HUES64 (cell line): ENCODE results near the gene ADARB2.

Source experiments
- H3K27ac ChIP-seq: 2 replicates; pipeline ENCODE4 v1.7.0; 2013; ENCODE audit warnings: low read depth, low read length, inconsistent platforms
- H3K27me3 ChIP-seq: 2 replicates; pipeline ENCODE4 v1.6.1; 2013; ENCODE audit warnings: mild to moderate bottlenecking, low read length; ENCODE audit not compliant: insufficient read depth
- H3K36me3 ChIP-seq: 2 replicates; pipeline ENCODE4 v1.6.1; 2013; ENCODE audit warnings: mild to moderate bottlenecking, low read length; ENCODE audit not compliant: insufficient read depth
- H3K4me1 ChIP-seq: 2 replicates; pipeline ENCODE4 v1.6.1; 2013; ENCODE audit warnings: mild to moderate bottlenecking, low read length, moderate library complexity; ENCODE audit not compliant: insufficient read depth
- H3K4me3 ChIP-seq: 2 replicates; pipeline ENCODE4 v1.5.1; 2013; ENCODE audit warnings: mild to moderate bottlenecking, low read length, moderate library complexity
- H3K9ac ChIP-seq: 2 replicates; pipeline ENCODE4 v1.6.1; 2013; ENCODE audit warnings: mild to moderate bottlenecking, low read depth, low read length
- H3K9me3 ChIP-seq: 2 replicates; pipeline ENCODE4 v1.6.1; 2013; ENCODE audit warnings: low read depth, low read length; ENCODE audit not compliant: insufficient read depth
- WGBS: fragments of 150-250, 120-280 bp; methylation state at CpG from one replicate; pipeline ENCODE4 v1.1.7; 2013; ENCODE audit warnings: missing lambda C conversion rate; 5-methylcytosine and 5-hydroxymethylcytosine counted together

The ADARB2 gene

DNA sequence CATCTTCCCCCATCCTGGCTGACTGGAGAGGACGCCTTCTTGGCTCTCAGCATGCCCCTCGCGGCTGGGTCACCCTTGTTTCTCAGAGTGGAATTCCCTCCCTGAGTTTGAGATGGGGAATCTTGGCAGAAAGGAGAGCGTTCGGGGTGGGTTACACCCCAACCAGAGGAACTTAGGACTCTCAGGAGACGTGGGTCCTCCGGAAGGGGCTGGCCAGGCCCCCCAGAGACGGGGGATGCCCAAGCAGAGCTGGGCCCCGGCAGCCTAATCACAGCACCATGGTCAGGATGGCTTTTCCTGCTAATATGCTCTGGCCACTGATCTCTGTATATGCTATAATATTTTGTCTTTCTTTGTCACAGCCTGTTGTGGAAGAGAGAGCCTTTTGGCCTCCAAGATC, 466.8 kb downstream of the ADARB2 start:
- H3K36me3 ChIP-seq: no peaks in the 10 kb centered on the region
- no peak overlapping the region for H3K4me3 ChIP-seq
- no peak overlapping the region for H3K27ac ChIP-seq
- 89% methylated on average over 9 of the region's 9 CpGs for WGBS
- H3K9ac ChIP-seq: no peak overlapping the region
- H3K4me1 ChIP-seq: no peaks in the 10 kb centered on the region
- no peaks in the 10 kb centered on the region for H3K27me3 ChIP-seq
- H3K9me3 ChIP-seq: no peaks in the 10 kb centered on the region

DNA sequence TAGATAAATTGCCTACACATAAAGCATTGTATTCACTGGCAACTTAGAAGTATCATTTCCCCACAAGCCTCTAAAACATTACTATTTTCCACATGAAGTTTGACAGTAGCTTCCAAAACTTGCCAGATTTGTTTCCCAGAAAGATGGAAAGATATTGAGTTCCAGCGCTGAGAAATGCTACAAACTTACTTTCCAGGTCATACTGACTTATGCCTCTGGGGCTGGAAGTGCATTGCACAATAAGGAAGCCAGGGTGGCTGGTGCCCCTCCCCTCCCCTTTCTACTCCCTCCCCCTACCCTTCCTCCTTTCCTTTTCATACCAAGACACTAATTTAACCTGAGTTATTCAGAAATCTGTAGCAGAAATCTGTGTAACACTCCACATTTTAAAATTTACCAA, 468.5 kb downstream of the ADARB2 start:
- Histone ChIP-seq H3K4me1 (no peaks in the 10 kb centered on the region), H3K9me3 (no peaks in the 10 kb centered on the region), H3K9ac (no peak overlapping the region), H3K27ac (no peak overlapping the region), H3K27me3 (no peaks in the 10 kb centered on the region), H3K36me3 (no peaks in the 10 kb centered on the region), H3K4me3 (no peak overlapping the region)
- 55% methylated on average over 1 of the region's 1 CpG for WGBS

DNA sequence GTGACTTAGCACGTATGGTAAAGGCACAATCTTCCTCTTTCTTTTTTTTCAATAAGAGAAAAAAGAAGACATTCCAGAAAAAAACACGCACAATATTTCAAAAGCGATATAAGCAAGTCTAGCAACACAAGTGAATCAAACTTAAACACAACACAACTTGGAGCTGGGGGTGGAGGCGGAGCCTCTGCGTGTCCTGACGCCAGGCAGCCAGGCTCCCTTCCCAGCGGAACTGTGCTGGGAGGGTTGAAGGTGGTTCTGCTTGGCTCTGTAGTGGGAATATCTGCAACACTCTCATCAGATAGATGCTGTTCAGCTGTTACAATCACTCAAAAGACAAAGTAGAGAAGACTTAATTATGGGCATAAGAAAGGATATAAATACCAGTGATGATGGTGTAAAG, 469.8 kb downstream of the ADARB2 start:
- no peak overlapping the region for H3K27ac ChIP-seq
- H3K27me3 ChIP-seq: no peaks in the 10 kb centered on the region
- H3K9me3 ChIP-seq: no peaks in the 10 kb centered on the region
- no peak overlapping the region for H3K4me3 ChIP-seq
- 95% methylated on average over 4 of the region's 7 CpGs for WGBS
- H3K9ac ChIP-seq: no peak overlapping the region
- H3K36me3 ChIP-seq: no peaks in the 10 kb centered on the region
- no peaks in the 10 kb centered on the region for H3K4me1 ChIP-seq

DNA sequence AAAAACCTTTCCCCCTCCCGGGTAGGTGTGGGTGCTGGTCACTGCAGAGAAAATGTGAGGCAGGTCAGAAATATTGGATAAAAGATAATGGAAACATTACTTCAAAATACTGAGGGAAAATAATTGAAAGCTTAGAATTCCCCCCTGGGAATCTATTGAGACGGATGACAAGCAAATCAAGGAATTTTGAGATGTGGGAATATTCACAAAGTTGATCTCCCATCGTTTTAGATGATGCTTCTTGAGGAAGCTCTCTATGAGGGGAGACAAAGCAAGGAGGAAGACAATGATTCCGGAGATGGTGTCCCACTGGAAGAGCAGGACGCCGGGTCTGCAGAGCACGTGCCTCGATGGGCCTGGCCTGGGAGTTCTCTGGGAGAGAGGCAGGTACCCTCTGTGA, 470.2 kb downstream of the ADARB2 start:
- Histone ChIP-seq H3K9ac (no peak overlapping the region), H3K36me3 (no peaks in the 10 kb centered on the region)
- 90% methylated on average over 7 of the region's 8 CpGs for WGBS

DNA sequence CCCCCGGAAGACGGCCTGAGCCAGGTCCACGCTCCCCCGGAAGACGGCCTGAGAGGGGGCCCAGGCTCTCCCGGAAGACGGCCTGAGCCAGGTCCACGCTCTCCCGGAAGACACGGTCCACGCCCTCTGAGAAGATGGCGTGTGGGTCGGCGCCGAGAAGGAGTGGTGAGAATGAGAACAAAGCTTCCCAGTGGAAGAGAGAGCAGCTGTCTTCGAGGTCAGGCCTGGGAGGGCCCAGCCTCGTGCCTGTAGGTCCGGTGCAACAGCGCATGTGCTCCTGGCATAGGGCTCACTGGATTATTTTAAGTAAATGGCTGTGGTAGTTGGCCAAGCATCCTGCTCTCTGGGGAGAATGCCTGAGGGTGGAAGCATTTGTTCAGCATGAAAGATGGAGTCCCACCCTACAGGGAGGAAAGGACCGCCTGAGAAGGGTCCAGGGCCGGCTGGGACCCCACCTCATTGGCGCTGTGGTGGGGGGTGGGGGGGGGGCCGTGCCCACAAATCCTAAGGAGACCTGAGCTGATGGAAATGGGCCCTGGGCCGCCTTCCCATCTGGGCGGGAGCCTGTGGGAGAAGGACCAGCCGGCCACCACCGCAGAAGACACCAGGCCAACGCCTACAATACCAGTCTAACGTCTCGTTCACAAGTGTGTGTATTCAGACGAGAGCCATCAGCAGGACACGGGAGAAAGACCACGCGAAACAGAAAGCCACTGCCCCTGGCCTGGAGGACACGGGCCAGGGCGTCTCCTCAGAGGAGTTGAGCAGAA, 471.1 kb downstream of the ADARB2 start:
- no peaks in the 10 kb centered on the region for H3K27me3 ChIP-seq
- no peaks in the 10 kb centered on the region for H3K4me1 ChIP-seq
- H3K4me3 ChIP-seq: no peak overlapping the region
- no peak overlapping the region for H3K27ac ChIP-seq
- no peaks in the 10 kb centered on the region for H3K36me3 ChIP-seq
- WGBS: 94% methylated on average over 36 of the region's 36 CpGs
- H3K9ac ChIP-seq: no peak overlapping the region
- H3K9me3 ChIP-seq: no peaks in the 10 kb centered on the region

More for the DNA sequence above, 470.2 kb downstream of the ADARB2 start:
- no peaks in the 10 kb centered on the region for H3K27me3 ChIP-seq
- no peaks in the 10 kb centered on the region for H3K9me3 ChIP-seq
- no peak overlapping the region for H3K27ac ChIP-seq
- no peaks in the 10 kb centered on the region for H3K4me1 ChIP-seq
- H3K4me3 ChIP-seq: no peak overlapping the region

DNA sequence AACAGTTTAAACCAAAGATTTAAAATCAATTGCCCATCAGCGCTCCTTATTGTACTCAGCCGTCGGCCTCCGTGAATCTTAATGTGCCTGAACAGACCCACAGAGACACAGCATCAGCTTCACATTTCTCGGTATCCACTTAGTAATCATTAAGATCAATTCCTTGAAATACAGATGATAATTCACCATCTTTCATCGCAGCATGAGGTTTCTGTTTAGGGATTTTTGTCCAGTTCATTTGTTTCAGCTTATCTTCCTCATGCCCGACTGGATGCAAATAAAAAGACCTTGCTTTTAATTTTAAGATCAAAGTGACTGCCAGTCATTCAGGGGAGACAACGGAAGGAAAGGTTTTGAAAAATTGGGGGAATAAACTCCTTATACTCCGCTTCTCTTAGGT, 473.3 kb downstream of the ADARB2 start:
- 92% methylated on average over 9 of the region's 9 CpGs for WGBS
- H3K4me3 ChIP-seq: no peak overlapping the region
- no peaks in the 10 kb centered on the region for H3K4me1 ChIP-seq
- H3K27ac ChIP-seq: no peak overlapping the region
- H3K27me3 ChIP-seq: no peaks in the 10 kb centered on the region
- no peak overlapping the region for H3K9ac ChIP-seq
- H3K9me3 ChIP-seq: no peaks in the 10 kb centered on the region
- H3K36me3 ChIP-seq: no peaks in the 10 kb centered on the region

DNA sequence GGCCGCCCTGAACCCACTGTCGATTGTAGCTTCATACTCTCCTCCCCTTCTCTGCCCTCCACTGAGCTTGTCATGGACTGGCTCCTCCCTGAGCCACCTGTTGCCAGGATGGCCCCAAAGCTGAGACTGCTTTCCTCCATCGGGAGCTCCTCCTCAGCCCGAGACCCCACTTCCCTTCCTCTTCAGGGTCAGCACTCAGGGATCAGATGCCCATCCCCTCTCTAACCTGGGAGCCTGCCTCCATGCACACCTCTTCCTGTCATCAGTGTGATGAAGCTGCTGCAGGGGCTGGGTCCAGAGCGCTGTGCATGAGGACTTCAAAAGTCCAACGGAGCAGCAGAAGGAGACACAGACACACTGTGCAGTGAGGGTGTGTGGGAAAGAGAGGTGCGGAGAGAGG, 480.1 kb downstream of the ADARB2 start:
- 92% methylated on average over 7 of the region's 7 CpGs for WGBS
- Histone ChIP-seq H3K27me3 (no peaks in the 10 kb centered on the region), H3K4me1 (0 out of 2 replicates have a peak, but pooled peaks cover 6% of the 10 kb centered on the region), H3K4me3 (no peak overlapping the region), H3K9ac (no peak overlapping the region), H3K9me3 (no peaks in the 10 kb centered on the region), H3K36me3 (no peaks in the 10 kb centered on the region), H3K27ac (no peak overlapping the region)

DNA sequence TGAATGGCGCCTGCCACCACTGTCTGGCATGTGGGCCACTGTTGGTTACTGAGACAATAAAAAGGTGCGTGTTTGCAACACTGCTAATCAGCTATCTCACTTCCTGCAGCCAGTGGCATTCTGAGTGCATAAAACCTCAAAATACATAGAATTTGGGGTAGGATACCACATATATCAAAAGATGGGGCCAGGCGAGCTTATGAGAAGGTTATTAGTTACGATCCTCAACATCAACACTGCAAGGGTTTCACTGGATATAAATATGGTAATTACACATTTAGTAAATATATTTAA, 480.9 kb downstream of the ADARB2 start:
- Histone ChIP-seq H3K4me3 (no peak overlapping the region), H3K27ac (no peak overlapping the region), H3K9ac (no peak overlapping the region), H3K27me3 (no peaks in the 10 kb centered on the region), H3K4me1 (0 out of 2 replicates have a peak, but pooled peaks cover 6% of the 10 kb centered on the region), H3K36me3 (no peaks in the 10 kb centered on the region), H3K9me3 (no peaks in the 10 kb centered on the region)
- WGBS: 83% methylated on average over 2 of the region's 4 CpGs

DNA sequence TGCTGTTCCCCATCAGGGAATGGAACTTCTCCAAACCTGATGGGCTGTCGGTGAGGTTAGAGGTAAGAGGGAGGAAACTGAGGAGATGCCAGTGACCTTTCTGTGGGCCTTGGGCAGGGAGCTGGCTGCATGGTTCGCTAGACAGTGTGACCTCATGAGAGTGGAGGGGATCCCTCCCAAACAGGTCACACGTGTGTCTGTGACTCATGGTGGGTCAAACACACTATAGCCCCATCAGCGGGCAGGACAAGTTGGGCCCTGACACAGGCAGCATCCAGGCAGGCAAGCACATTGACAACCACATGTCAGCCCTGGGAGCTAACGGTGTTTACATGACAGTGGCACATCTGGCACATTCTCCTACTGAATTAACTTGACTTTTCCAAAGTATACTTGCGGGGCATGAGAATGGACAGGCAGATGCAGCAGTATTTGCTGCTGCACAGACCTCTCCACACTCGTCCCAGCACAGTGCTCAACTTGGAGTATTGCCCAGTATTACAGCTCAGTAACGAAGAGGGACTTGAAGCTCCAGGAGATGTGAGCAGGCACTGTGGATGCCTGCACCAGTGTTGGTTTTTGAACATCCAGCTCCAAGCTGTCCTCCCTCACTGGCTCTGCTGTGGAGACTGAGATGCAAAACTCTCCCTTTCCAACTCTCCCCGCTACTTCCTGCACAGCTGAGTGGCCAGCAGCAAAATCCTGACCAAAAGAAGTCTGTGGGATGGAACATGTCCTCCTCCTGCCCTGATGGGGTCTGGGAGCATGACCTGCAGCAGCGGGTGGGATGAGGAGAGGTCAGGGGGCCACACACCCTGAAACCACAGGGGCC, 481.5 kb downstream of the ADARB2 start:
- Histone ChIP-seq H3K27me3 (no peaks in the 10 kb centered on the region), H3K36me3 (no peaks in the 10 kb centered on the region), H3K4me1 (0 out of 2 replicates have a peak, but pooled peaks cover 6% of the 10 kb centered on the region), H3K27ac (no peak overlapping the region), H3K4me3 (no peak overlapping the region), H3K9me3 (no peaks in the 10 kb centered on the region), H3K9ac (no peak overlapping the region)
- WGBS: 91% methylated on average over 10 of the region's 10 CpGs

DNA sequence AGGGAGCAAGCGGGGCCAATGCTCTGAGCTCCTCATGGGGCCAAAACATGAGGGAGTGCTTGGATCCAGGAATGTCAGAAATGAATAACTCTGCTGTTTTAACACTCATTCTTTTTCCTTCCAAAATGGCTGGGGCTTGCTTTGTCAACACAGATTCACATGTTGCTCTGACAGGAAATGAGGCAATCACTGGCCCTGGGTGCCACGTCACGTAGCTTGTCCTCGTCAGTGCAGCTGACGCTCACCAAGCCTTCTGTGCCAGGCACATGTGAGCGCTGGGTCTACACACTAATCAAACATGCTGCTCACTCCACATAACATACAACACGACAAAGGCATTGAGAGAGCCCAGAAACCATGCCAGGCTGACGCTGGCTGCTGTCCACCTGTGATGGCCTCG, 482.2 kb downstream of the ADARB2 start:
- Histone ChIP-seq H3K27me3 (no peaks in the 10 kb centered on the region), H3K27ac (no peak overlapping the region), H3K4me3 (no peak overlapping the region), H3K36me3 (no peaks in the 10 kb centered on the region), H3K9ac (no peak overlapping the region), H3K9me3 (no peaks in the 10 kb centered on the region), H3K4me1 (0 out of 2 replicates have a peak, but pooled peaks cover 6% of the 10 kb centered on the region)
- WGBS: 93% methylated on average over 9 of the region's 9 CpGs

DNA sequence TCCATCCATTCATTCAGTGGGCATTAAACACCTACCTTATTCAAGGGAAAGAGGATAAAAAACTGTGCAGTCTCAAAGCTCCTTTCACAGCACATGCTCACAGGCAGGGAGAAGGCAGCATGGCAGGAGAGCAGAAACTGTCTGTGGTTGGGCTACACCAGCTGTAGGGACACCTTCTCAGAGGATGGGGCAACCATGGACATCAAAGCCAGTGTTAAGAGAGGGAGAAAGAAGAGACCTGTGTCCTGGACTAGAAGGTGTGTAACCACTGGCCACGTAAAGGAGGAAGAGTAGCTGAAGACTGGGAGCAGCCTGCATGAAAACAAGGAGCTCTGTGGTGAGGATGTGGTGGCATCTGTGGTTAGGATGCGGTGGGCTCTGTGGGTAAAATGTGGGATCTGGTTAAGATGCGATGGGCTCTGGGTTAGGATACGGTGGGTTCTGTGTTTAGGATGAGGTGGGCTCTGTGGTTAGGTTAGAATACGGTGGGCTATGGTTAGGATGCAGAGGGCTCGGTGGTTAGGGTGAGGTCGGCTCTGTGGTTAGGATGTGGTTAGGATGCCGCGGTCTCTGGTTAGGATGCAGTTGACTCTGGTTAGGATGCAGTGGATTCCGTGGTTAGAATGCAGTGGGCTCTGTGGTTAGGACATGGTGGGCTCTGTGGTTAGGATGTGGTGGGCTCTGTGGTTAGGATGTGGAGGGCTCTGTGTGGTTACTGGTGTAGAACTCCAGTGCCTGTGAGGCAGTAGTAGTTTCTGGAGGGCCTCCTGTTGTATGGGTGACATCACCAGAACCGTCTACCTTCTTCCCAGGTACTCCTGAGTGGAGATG, 483.6 kb downstream of the ADARB2 start:
- Histone ChIP-seq H3K27me3 (no peaks in the 10 kb centered on the region), H3K9ac (no peak overlapping the region), H3K9me3 (no peaks in the 10 kb centered on the region), H3K4me3 (no peak overlapping the region), H3K4me1 (0 out of 2 replicates have a peak, but pooled peaks cover 6% of the 10 kb centered on the region), H3K27ac (no peak overlapping the region), H3K36me3 (no peaks in the 10 kb centered on the region)
- WGBS: 95% methylated on average over 11 of the region's 11 CpGs
